Fibroblast of the aortic adventitia (primary cell): ENCODE data around the gene C2CD4A. TPM values are rescaled to one million over a fixed set of nuclear protein-coding genes. Genes with fewer than 3 reads are reported as not detected.

Experiments used
- DNase-seq: peaks from one replicate; pipeline ENCODE4 v3.0.0-alpha.2; 2010; ENCODE audit warnings: low read depth
- H3K4me3 ChIP-seq: 2 replicates; pipeline ENCODE4 v1.5.1; 2011; ENCODE audit warnings: low read depth, mild to moderate bottlenecking, control low read depth, low read length, moderate library complexity
- total RNA-seq: library from RNA; depleted of rRNA; stranded (reverse); fragments of >200 nt; gene quantifications from 2 replicates; pipeline ENCODE4 v1.2.3, GENCODE V29; 2012; ENCODE audit warnings: low replicate concordance
- TF ChIP-seq, protein P1 (sequence below): IDR thresholded peaks from 2 replicates; pipeline ENCODE4 v1.5.1; 2011; ENCODE audit warnings: mild to moderate bottlenecking, low read length, control low read depth, inconsistent platforms; ENCODE audit not compliant: insufficient read depth

C2CD4A gene
- total RNA-seq, 1 donor = not detected

DNA sequence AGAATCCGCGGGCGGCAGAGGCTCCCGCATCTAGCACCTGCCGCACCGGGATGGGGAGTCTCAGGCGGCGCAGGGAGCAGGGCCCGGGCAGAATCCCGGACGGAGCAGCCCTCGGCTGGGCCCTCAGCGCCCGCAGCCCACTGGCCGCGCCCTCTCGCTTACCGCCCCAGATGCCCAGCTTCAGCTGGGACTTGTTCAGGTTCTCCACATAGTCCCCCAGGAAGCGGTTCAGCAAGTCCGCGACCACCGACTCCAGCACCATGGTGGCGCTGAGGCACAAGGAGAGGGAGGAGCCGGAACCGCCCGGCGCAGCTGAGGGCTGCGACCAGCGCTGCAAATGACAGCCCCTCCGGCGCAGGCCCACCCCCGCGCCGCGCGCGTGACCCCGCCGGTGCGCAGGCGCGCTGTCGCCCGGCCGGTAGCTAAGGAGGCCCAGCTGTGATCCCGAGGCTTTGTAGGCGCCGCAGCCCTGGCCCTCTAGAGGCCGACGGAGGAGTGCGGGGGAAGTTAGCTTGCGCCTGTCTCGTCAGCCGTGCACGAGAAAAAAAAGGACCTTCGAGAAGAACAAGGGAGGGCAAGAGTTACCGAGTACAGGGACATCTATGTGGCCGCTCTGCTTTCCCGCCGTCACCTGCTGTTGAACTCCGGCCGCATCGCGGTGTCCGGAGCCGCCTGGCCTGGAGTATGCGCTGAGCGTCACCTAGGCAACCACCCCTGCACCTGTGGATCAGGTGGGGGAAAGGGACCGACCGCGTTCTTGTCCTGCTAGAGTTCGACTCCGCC, 6.5 kb upstream of the C2CD4A start, which contains the start of gene VPS13C:
VPS13C (minus strand) TSS at position 335 of the 783 bp plus-strand sequence; CDS start at position 262, 73 bp downstream.
- TF ChIP-seq, protein P1, sequence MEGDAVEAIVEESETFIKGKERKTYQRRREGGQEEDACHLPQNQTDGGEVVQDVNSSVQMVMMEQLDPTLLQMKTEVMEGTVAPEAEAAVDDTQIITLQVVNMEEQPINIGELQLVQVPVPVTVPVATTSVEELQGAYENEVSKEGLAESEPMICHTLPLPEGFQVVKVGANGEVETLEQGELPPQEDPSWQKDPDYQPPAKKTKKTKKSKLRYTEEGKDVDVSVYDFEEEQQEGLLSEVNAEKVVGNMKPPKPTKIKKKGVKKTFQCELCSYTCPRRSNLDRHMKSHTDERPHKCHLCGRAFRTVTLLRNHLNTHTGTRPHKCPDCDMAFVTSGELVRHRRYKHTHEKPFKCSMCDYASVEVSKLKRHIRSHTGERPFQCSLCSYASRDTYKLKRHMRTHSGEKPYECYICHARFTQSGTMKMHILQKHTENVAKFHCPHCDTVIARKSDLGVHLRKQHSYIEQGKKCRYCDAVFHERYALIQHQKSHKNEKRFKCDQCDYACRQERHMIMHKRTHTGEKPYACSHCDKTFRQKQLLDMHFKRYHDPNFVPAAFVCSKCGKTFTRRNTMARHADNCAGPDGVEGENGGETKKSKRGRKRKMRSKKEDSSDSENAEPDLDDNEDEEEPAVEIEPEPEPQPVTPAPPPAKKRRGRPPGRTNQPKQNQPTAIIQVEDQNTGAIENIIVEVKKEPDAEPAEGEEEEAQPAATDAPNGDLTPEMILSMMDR = peak; percentile 88
- H3K4me3 ChIP-seq = peak within 1 kb of the TSS; percentile 72
- DNase-seq = peak; percentile 91

DNA sequence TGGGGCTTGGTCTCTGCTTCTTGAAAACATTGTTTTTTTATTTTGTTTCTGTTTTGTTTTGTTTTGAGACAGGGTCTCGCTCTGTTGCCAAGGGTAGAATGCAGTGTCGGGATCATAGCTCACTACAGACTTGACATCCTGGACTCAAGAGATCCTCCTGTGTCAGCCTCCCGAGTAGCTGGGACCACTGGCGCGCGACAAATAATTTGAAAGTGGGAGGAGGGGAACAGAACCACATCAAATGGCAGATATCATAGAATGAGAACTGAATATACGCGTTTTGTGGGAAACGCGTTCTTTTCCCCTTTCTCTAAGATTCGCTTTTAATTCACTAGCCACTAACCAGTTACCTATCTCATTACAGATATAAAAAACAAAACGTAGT, 5.9 kb upstream of the C2CD4A start:
- peak; percentile 5 for DNase-seq
- H3K4me3 ChIP-seq = peak overlapping the region; percentile 72
- TF ChIP-seq, protein P1 = no peak

DNA sequence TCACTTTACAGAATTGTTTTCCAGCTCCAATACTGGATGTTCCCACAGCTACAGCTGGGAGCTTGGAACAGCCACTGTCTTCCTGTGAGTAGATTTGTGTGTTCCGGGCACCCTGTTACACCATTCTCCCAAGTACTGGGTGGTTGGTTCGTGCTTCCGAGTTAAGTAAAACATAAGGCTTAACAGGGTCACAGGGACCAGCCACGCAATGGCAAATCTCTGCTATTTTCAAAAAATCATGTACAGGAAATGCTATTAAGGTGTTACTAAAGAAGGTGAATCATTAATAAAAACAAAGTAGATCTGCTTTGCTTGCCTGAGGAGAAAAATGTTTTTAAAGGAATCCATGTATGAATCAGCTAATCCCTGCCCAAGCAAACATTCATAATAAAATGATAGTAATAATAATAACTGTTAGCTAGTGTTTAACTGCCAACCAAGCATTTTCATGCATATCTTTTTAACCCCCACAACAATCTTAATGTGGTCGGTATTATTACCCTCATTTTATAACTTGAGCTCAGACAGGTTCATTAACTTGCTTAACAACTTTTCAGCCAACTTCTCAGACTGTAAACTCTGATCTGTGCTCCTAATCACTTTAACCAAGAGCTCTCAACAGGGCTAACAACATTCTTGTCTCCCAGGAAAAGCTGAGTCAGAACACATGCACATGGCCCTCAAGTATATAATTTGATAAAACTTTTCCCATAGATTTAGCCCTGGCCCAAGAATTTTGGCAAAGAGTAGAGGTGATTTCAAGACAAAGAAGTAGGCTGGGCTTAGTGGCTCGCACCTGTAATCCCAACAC, 2.7 kb upstream of the C2CD4A start:
- peak; percentile 47 for DNase-seq
- TF ChIP-seq, protein P1 = no peak
- H3K4me3 ChIP-seq = no peak overlapping the region

DNA sequence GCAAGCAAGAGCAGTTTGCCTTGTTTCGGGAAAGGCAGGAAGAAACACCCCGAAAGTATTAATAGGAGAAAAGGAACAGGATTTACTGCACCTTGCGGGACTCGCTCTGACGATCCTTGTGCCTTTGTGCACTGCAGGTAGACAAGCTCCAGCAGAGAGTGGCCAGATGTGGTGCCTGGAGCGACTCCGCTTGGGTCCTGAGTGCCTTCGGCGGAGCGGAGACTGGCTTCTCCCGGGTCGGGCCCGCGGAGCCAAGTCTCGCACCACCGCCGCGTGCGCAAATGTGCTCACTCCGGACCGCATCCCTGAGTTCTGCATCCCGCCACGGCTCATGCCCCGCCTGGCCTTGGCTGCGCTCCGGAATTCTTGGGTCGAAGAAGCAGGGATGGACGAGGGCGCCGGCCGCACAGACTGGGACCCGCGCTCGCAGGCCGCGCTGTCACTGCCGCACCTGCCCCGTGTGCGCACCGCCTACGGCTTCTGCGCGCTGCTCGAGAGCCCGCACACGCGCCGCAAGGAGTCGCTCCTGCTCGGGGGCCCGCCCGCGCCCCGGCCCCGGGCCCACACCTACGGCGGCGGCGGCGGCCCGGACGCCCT, 769 bp downstream of the C2CD4A start:
- TF ChIP-seq, protein P1 = no peak
- no peak for DNase-seq
- peak overlapping the region; percentile 20 for H3K4me3 ChIP-seq

DNA sequence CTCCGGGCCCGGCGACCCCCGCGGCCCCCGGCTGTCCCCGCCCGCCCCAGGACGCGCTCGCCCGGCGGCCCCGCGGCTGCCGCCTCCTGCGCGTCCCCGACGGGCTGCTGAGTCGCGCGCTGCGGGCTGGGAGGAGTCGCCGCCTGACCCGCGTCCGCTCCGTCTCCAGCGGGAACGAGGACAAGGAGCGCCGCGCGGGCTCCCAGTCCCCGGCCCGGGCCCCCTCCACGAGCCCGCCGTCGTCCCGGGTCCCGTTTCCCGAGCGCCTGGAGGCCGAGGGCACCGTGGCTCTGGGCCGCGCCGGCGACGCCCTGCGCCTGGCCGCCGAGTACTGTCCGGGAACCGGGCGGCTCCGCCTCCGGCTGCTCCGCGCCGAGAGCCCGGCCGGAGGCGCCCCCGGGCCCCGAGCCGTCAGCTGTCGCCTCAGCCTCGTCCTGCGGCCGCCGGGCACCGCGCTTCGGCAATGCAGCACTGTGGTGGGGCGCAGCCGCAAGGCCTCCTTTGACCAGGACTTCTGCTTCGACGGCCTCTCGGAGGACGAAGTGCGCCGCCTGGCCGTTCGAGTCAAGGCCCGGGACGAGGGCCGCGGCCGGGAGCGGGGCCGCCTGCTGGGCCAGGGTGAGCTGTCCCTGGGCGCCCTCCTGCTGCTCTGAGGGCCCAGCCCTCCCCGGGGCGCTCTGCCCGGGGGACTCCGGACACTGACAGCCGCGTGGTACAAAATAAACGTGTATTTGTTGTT, 1.5 kb downstream of the C2CD4A start:
- TF ChIP-seq, protein P1 = no peak
- DNase-seq = peak; percentile 13

DNA sequence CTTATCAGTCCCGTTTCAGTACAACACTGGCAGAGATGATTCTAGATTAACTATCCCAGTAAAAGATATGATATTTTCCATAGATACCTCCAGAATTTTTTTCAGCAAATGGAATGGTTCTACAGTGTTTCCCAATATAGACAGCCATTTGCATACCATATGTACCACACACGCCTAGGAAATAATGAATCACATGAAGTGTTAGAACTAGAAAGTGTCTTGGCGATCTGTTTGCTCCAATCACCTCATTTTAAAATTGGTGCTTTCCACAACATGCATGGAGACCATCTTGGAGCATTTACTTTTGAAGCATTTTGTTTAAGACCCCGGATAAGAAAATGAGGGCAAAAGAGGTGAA, 2.0 kb downstream of the C2CD4A start:
- TF ChIP-seq, protein P1 = no peak
- no peak overlapping the region for H3K4me3 ChIP-seq
- no peak for DNase-seq

More for the DNA sequence above, 1.5 kb downstream of the C2CD4A start:
- H3K4me3 ChIP-seq = peak overlapping the region; percentile 44
